ENCODE results near the gene SPEM1. TPM values are rescaled to one million over a fixed set of nuclear protein-coding genes. Genes with fewer than 3 reads are reported as not detected.

Gene SPEM1
- total and polyA plus RNA-seq, 2 donors (not counting 1 experiment from before 2014, with no cell fraction given), result not detected

GRCh38 chr17:7415784-7416183 lies 4.3 kb upstream of the SPEM1 start:
- DNase-seq, result no peak
- no peak overlapping the region for H2AFZ ChIP-seq (ENCODE audit: insufficient read depth, low read depth, low read length, poor library complexity, severe bottlenecking)
- POLR2A ChIA-PET, result no interaction called here
- 92% methylated on average over 23 of the region's 23 CpGs for WGBS (ENCODE audit: insufficient coverage)
- no peak overlapping the region for H3K4me3 ChIP-seq (ENCODE audit: control extremely low read depth in 1 of 5, extremely low read depth in 1 of 5, insufficient read depth in 1 of 5, low read depth in 2 of 5, low read length in 4 of 5)
- no peak for TF ChIP-seq EZH2 (IDR thresholded peaks at IDR 0.05; ENCODE audit: borderline replicate concordance, insufficient read depth, low read depth, low read length, poor library complexity, severe bottlenecking)
- no peak for TF ChIP-seq CTCF (IDR thresholded peaks at IDR 0.05)
- intact Hi-C loops (cut with micrococcal nuclease), result no loop called here
- H3K4me1 ChIP-seq (ENCODE audit: control insufficient read depth in 2 of 2, insufficient read depth in 2 of 2, low read length in 2 of 2), result no peaks in the 10 kb centered on the region
- H3K27ac ChIP-seq (ENCODE audit: low read length in 2 of 2), result no peak overlapping the region
- H3K9me3 ChIP-seq (ENCODE audit: control extremely low read depth in 1 of 3, control insufficient read depth in 2 of 3, insufficient read depth in 1 of 3, low read length in 2 of 3), result no peaks in the 10 kb centered on the region
- H3K79me2 ChIP-seq (ENCODE audit: control insufficient read depth, insufficient read depth, low read length), result no peaks in the 10 kb centered on the region
- no peak overlapping the region for H3K27ac Mint-ChIP-seq
- H4K20me1 ChIP-seq (ENCODE audit: control insufficient read depth, insufficient read depth, low read length, poor library complexity, severe bottlenecking), result no peaks in the 10 kb centered on the region
- H3K9me3 Mint-ChIP-seq (ENCODE audit: insufficient read depth), result no peaks in the 10 kb centered on the region
- CTCF ChIA-PET, result no interaction called here
- no peak overlapping the region for H3K4me3 Mint-ChIP-seq
- peaks cover 0 to 2% (median 0%) of the 10 kb centered on the region in 4 experiments for H3K27me3 ChIP-seq (replicated peaks in 1 of 4; ENCODE audit: control extremely low read depth in 1 of 4, control insufficient read depth in 3 of 4, insufficient read depth in 4 of 4, low read length in 3 of 4)
- H3K36me3 ChIP-seq (replicated peaks in 1 of 2; ENCODE audit: control extremely low read depth in 1 of 2, control insufficient read depth in 1 of 2, extremely low read depth in 1 of 2, insufficient read depth in 2 of 2, low read length in 1 of 2), result no peaks in the 10 kb centered on the region
- H3K4me2 ChIP-seq (replicated peaks; ENCODE audit: low read depth, low read length, poor library complexity, severe bottlenecking), result no peak overlapping the region
- no peak overlapping the region for H3K9ac ChIP-seq (ENCODE audit: low read length)
- no peak for ATAC-seq (ENCODE audit: low read depth)
- H3K4me1 Mint-ChIP-seq, result no peaks in the 10 kb centered on the region
- H3K27me3 Mint-ChIP-seq, result peaks cover 11% of the 10 kb centered on the region

- H2AFZ ChIP-seq (ENCODE audit: insufficient read depth, low read depth, low read length, poor library complexity, severe bottlenecking), result no peak overlapping the region
- ATAC-seq (ENCODE audit: low read depth) (no peak), DNase-seq (no peak)
- 80% methylated on average over 4 of the region's 6 CpGs for WGBS (ENCODE audit: insufficient coverage)
- no peaks in the 10 kb centered on the region for H3K79me2 ChIP-seq (ENCODE audit: control insufficient read depth, insufficient read depth, low read length)
- intact Hi-C loops (cut with micrococcal nuclease), result no loop called here
- no peak overlapping the region for H3K4me2 ChIP-seq (replicated peaks; ENCODE audit: low read depth, low read length, poor library complexity, severe bottlenecking)
- CTCF ChIA-PET, result interaction anchor here (1.2 kb wide), 1 partner anchor 60 kb away, joined by 4 read pairs; no protein-coding TSS in a partner anchor
- H3K4me1 Mint-ChIP-seq, result no peaks in the 10 kb centered on the region
- H3K27ac ChIP-seq (ENCODE audit: low read length in 2 of 2), result no peak overlapping the region
- POLR2A ChIA-PET, result no interaction called here
- no peak overlapping the region for H3K9ac ChIP-seq (ENCODE audit: low read length)
- H3K4me1 ChIP-seq (ENCODE audit: control insufficient read depth in 2 of 2, insufficient read depth in 2 of 2, low read length in 2 of 2), result no peaks in the 10 kb centered on the region
- no peak overlapping the region for H3K27ac Mint-ChIP-seq
- no peak overlapping the region for H3K4me3 ChIP-seq (ENCODE audit: control extremely low read depth in 1 of 5, extremely low read depth in 1 of 5, insufficient read depth in 1 of 5, low read depth in 2 of 5, low read length in 4 of 5)
- H3K27me3 ChIP-seq (replicated peaks in 1 of 4; ENCODE audit: control extremely low read depth in 1 of 4, control insufficient read depth in 3 of 4, insufficient read depth in 4 of 4, low read length in 3 of 4), result no peaks in the 10 kb centered on the region
- peaks cover 11% of the 10 kb centered on the region for H3K27me3 Mint-ChIP-seq
- H4K20me1 ChIP-seq (ENCODE audit: control insufficient read depth, insufficient read depth, low read length, poor library complexity, severe bottlenecking), result no peaks in the 10 kb centered on the region
- H3K36me3 ChIP-seq (replicated peaks in 1 of 2; ENCODE audit: control extremely low read depth in 1 of 2, control insufficient read depth in 1 of 2, extremely low read depth in 1 of 2, insufficient read depth in 2 of 2, low read length in 1 of 2), result no peaks in the 10 kb centered on the region
- H3K9me3 ChIP-seq (ENCODE audit: control extremely low read depth in 1 of 3, control insufficient read depth in 2 of 3, insufficient read depth in 1 of 3, low read length in 2 of 3), result no peaks in the 10 kb centered on the region
- TF ChIP-seq EZH2 (IDR thresholded peaks at IDR 0.05; ENCODE audit: borderline replicate concordance, insufficient read depth, low read depth, low read length, poor library complexity, severe bottlenecking) (no peak), CTCF (IDR thresholded peaks at IDR 0.05) (no peak)
- no peak overlapping the region for H3K4me3 Mint-ChIP-seq
- H3K9me3 Mint-ChIP-seq (ENCODE audit: insufficient read depth), result no peaks in the 10 kb centered on the region
Measured at GRCh38 chr17:7416323-7416722, 3.8 kb upstream of the SPEM1 start.

All from B cell (primary cell).